ENCODE results near the gene HOXB3. TPM values are rescaled to one million over a fixed set of nuclear protein-coding genes. Genes with fewer than 3 reads are reported as not detected.

HOXB3 gene
- total RNA-seq, 3 donors from 2014 or later (not counting 1 experiment from before 2014, with no cell fraction given), result 7.9 to 15.6 (median 15.3) TPM

DNA sequence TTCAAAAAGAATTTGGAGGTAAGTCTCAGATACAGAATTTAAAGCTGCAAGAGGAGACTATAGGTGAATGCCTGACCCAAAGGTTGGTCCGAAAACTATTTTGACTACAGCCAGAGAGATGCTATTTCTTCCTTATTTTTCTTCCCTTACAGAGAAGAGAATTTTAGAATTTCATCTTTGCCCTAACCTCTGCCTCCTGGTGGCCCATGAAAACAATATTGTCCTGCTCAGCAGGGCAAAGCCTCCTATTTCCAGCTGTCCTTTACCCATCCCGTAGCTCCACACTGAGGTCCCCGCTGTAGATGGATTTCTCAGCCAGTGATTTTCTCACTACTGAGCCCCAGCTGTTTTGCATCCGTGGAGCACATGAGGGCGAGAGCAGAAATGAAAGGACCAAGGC lies 83.8 kb downstream of the HOXB3 start:
- peaks cover 0 to 6% of the 10 kb centered on the region in 2 donors for H3K27me3 Mint-ChIP-seq (ENCODE audit: low read depth in 2 of 2)
- H3K9me3 Mint-ChIP-seq, result no peaks in the 10 kb centered on the region
- Histone ChIP-seq H3K36me3 (ENCODE audit: control insufficient read depth, insufficient read depth, low read length) (no peaks in the 10 kb centered on the region), H3K9me3 (ENCODE audit: control insufficient read depth, insufficient read depth, low read length) (no peaks in the 10 kb centered on the region), H3K4me3 (ENCODE audit: low read length) (no peak overlapping the region), H3K27me3 (ENCODE audit: control insufficient read depth, insufficient read depth, low read length) (no peaks in the 10 kb centered on the region), H3K4me1 (ENCODE audit: control insufficient read depth, insufficient read depth, low read length) (peaks cover 4% of the 10 kb centered on the region), H3K27ac (ENCODE audit: low read length) (peak overlapping the region; percentile 4)
- TF ChIP-seq, protein P1, sequence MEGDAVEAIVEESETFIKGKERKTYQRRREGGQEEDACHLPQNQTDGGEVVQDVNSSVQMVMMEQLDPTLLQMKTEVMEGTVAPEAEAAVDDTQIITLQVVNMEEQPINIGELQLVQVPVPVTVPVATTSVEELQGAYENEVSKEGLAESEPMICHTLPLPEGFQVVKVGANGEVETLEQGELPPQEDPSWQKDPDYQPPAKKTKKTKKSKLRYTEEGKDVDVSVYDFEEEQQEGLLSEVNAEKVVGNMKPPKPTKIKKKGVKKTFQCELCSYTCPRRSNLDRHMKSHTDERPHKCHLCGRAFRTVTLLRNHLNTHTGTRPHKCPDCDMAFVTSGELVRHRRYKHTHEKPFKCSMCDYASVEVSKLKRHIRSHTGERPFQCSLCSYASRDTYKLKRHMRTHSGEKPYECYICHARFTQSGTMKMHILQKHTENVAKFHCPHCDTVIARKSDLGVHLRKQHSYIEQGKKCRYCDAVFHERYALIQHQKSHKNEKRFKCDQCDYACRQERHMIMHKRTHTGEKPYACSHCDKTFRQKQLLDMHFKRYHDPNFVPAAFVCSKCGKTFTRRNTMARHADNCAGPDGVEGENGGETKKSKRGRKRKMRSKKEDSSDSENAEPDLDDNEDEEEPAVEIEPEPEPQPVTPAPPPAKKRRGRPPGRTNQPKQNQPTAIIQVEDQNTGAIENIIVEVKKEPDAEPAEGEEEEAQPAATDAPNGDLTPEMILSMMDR (IDR thresholded peaks at IDR 0.05), result no peak
- peak in 1 of 3 donors; percentile 9 for ATAC-seq
- no peak overlapping the region for H3K4me3 Mint-ChIP-seq
- no peaks in the 10 kb centered on the region for H3K36me3 Mint-ChIP-seq
- H3K27ac Mint-ChIP-seq, result peak overlapping the region; percentile 72 to 80
- intact Hi-C loops (cut with micrococcal nuclease), result no loop called here
- DNase-seq, result no peak
- WGBS (ENCODE audit: insufficient coverage), result 94% methylated on average over 5 of the region's 5 CpGs
- peaks cover 19 to 21% of the 10 kb centered on the region in 2 donors for H3K4me1 Mint-ChIP-seq

DNA sequence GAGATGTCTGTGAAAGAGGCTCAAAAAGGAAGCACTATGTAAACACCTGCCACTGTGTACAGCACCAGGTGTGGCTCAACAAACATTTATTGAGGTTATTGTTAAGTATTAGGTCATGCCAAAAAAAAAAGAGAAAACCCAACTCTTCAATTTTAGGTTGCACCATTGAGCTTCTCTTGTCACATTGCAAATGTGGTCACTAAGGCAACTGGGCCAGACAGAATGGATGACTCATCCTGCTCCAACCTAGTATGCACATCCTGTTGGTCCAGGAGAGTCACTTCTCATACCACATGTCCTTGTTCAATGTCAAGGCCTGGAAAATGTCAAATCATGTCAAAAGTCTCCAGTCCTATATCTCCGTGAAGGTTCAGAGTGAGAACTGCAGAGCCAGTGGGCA lies 84.3 kb downstream of the HOXB3 start:
- DNase-seq, result peak; percentile 35 to 76
- Mint-ChIP-seq H3K4me1 (peaks cover 16 to 18% of the 10 kb centered on the region in 2 donors), H3K27me3 (ENCODE audit: low read depth in 2 of 2) (peaks cover 0 to 6% of the 10 kb centered on the region in 2 donors), H3K27ac (peak overlapping the region; percentile 72 to 80), H3K4me3 (no peak overlapping the region), H3K9me3 (no peaks in the 10 kb centered on the region), H3K36me3 (no peaks in the 10 kb centered on the region)
- no peak overlapping the region for H3K4me3 ChIP-seq (ENCODE audit: low read length)
- TF ChIP-seq, protein P1 (IDR thresholded peaks at IDR 0.05), result no peak
- H3K27ac ChIP-seq (ENCODE audit: low read length), result peak overlapping the region; percentile 69
- no peaks in the 10 kb centered on the region for H3K36me3 ChIP-seq (ENCODE audit: control insufficient read depth, insufficient read depth, low read length)
- no peaks in the 10 kb centered on the region for H3K27me3 ChIP-seq (ENCODE audit: control insufficient read depth, insufficient read depth, low read length)
- peaks cover 4% of the 10 kb centered on the region for H3K4me1 ChIP-seq (ENCODE audit: control insufficient read depth, insufficient read depth, low read length)
- intact Hi-C loops (cut with micrococcal nuclease), result no loop called here
- ATAC-seq, result peak; percentile 90 to 98 (median 94)
- 60% methylated on average over 1 of the region's 1 CpG for WGBS (ENCODE audit: insufficient coverage)
- no peaks in the 10 kb centered on the region for H3K9me3 ChIP-seq (ENCODE audit: control insufficient read depth, insufficient read depth, low read length)

DNA sequence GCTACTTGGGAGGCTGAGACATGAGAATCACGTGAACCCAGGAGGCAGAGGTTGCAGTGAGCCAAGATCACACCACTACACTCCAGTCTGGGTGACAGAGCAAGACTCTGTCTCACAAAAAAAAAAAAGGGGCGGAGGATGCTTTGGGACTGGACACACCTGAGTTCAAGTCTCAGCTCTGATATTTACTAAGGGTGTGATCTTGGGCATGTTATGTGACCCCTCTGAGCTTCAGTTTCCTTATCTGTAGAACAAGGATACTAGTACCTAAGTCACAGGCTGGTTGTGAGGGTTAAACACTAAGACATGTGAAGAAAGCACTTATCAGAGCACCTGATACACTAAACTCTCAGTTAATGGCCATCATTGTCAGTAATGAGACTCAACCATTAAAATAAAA lies 85.1 kb downstream of the HOXB3 start:
- Mint-ChIP-seq H3K36me3 (no peaks in the 10 kb centered on the region), H3K27me3 (ENCODE audit: low read depth in 2 of 2) (peaks cover 0 to 6% of the 10 kb centered on the region in 2 donors), H3K4me1 (peaks cover 13 to 14% of the 10 kb centered on the region in 2 donors), H3K9me3 (no peaks in the 10 kb centered on the region), H3K27ac (peak overlapping the region in 1 of 2 donors; percentile 80), H3K4me3 (no peak overlapping the region)
- TF ChIP-seq, protein P1 (IDR thresholded peaks at IDR 0.05), result no peak
- no peak for ATAC-seq
- Histone ChIP-seq H3K9me3 (ENCODE audit: control insufficient read depth, insufficient read depth, low read length) (no peaks in the 10 kb centered on the region), H3K4me1 (ENCODE audit: control insufficient read depth, insufficient read depth, low read length) (peaks cover 4% of the 10 kb centered on the region), H3K36me3 (ENCODE audit: control insufficient read depth, insufficient read depth, low read length) (no peaks in the 10 kb centered on the region), H3K4me3 (ENCODE audit: low read length) (no peak overlapping the region), H3K27ac (ENCODE audit: low read length) (no peak overlapping the region), H3K27me3 (ENCODE audit: control insufficient read depth, insufficient read depth, low read length) (no peaks in the 10 kb centered on the region)
- intact Hi-C loops (cut with micrococcal nuclease), result no loop called here
- no peak for DNase-seq
- 93% methylated on average over 2 of the region's 2 CpGs for WGBS (ENCODE audit: insufficient coverage)

DNA sequence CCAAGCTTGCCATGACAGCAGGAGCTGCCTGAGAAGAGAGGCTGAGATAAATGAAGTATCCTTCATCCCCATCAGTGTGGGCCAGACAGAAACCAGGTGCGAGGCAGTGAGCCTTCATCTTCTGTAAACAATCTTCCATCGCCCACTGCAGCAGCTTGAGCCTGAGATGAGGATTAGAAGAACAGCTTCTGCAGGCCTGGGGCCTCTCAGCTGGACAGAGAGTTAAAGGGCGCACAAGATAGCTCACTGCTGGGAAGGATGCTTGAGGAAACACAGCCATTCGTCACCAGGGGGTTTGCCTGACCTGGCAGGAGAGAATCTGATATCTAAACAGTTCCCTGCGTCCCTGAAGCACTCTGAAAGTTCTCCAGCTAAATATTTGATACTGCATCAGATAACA lies 86.3 kb downstream of the HOXB3 start:
- no peaks in the 10 kb centered on the region for H3K36me3 Mint-ChIP-seq
- H3K27me3 ChIP-seq (ENCODE audit: control insufficient read depth, insufficient read depth, low read length), result no peaks in the 10 kb centered on the region
- peaks cover 13 to 14% of the 10 kb centered on the region in 2 donors for H3K4me1 Mint-ChIP-seq
- H3K4me3 Mint-ChIP-seq, result no peak overlapping the region
- TF ChIP-seq, protein P1 (IDR thresholded peaks at IDR 0.05), result no peak
- ATAC-seq (no peak), DNase-seq (no peak)
- no peak overlapping the region for H3K27ac ChIP-seq (ENCODE audit: low read length)
- intact Hi-C loops (cut with micrococcal nuclease), result no loop called here
- H3K27ac Mint-ChIP-seq, result peak overlapping the region in 1 of 2 donors; percentile 68
- H3K9me3 ChIP-seq (ENCODE audit: control insufficient read depth, insufficient read depth, low read length), result no peaks in the 10 kb centered on the region
- WGBS (ENCODE audit: insufficient coverage), result 93% methylated on average over 5 of the region's 5 CpGs
- no peak overlapping the region for H3K4me3 ChIP-seq (ENCODE audit: low read length)
- no peaks in the 10 kb centered on the region for H3K9me3 Mint-ChIP-seq
- no peaks in the 10 kb centered on the region for H3K36me3 ChIP-seq (ENCODE audit: control insufficient read depth, insufficient read depth, low read length)
- H3K4me1 ChIP-seq (ENCODE audit: control insufficient read depth, insufficient read depth, low read length), result peaks cover 4% of the 10 kb centered on the region
- peaks cover 0 to 5% of the 10 kb centered on the region in 2 donors for H3K27me3 Mint-ChIP-seq (ENCODE audit: low read depth in 2 of 2)
